SH-SY5Y (cell line): ENCODE data around the gene SPATA31D4.
"Not testable (repeated sequence)": the region's sequence is repeated elsewhere in the genome, so short reads cannot be mapped to it uniquely, and the experiment has no call there.

Experiments
- GATA2 ChIP-seq: IDR thresholded peaks from 2 replicates; pipeline ENCODE4 v1.6.1; 2011; ENCODE audit warnings: mild to moderate bottlenecking, low read depth, low read length
- GATA3 ChIP-seq: IDR thresholded peaks from 2 replicates; pipeline ENCODE4 v1.6.1; 2011; ENCODE audit warnings: low read depth, mild to moderate bottlenecking, low read length, moderate library complexity

SPATA31D4 gene

GRCh38 chr9:81915801-81916505 lies 12.3 kb upstream of the SPATA31D4 start:
- TF ChIP-seq GATA2 (no peak), GATA3 (no peak)

DNA sequence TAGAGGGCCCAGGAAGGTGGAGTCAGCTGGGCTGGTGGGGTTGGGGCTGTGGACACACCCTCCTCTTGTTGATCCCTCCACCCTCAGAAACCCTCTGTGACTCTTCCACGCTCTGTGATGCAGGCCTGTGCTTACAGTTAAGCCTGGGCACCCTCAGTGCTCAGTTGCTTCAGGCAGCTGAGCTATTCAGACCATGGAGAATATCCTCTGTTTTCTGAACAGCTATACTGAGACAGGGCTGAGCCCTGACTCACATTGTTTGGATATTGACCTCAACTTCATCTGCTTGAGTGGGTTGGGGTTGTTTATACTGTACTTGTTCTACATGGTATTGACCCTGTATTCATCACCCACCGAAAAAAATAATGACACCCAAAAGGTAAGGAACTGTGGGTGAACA lies 15.2 kb downstream of the SPATA31D4 start, which contains the start of gene SPATA31D3:
TSS of gene SPATA31D3 (plus strand) at position 108 of the 400 bp plus-strand sequence. CDS start at position 194, 86 bp downstream.
- TF ChIP-seq GATA2, GATA3: not testable (repeated sequence)

- TF ChIP-seq GATA3 (no peak), GATA2 (no peak)
These were observed 24.9 kb downstream of the SPATA31D4 start for GRCh38 chr9:81953096-81953495.

- TF ChIP-seq GATA3 (no peak), GATA2 (no peak)
These were observed 27.4 kb downstream of the SPATA31D4 start for GRCh38 chr9:81955625-81956024.

- no peak for TF ChIP-seq GATA3
- no peak for TF ChIP-seq GATA2
These were observed 36.3 kb downstream of the SPATA31D4 start for GRCh38 chr9:81964218-81965171.

- TF ChIP-seq GATA2: no peak
- no peak for TF ChIP-seq GATA3
These were observed 39.8 kb downstream of the SPATA31D4 start for GRCh38 chr9:81968026-81968425.

DNA sequence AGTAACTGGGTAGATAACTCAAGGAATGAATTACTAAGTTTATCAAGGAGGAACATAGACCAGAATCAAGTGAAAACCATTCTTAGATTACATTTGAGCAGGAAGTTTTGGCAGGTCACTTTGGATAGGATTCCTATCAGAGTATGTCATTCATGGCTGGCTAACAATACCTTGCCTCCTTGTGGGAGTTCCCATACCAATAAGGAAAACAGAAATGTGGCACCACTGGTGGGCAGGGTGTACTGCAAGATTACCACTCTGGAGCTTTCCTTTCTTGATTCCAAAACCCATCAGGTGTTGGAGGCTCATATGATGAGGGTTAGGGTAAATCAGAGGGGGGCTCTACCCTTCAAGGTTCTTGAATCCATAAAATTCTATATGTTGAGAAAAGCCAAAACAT lies 41.7 kb downstream of the SPATA31D4 start:
- no peak for TF ChIP-seq GATA3
- TF ChIP-seq GATA2: no peak

- TF ChIP-seq GATA2: no peak
- TF ChIP-seq GATA3: no peak
These were observed 43.5 kb downstream of the SPATA31D4 start for GRCh38 chr9:81971727-81972126.

DNA sequence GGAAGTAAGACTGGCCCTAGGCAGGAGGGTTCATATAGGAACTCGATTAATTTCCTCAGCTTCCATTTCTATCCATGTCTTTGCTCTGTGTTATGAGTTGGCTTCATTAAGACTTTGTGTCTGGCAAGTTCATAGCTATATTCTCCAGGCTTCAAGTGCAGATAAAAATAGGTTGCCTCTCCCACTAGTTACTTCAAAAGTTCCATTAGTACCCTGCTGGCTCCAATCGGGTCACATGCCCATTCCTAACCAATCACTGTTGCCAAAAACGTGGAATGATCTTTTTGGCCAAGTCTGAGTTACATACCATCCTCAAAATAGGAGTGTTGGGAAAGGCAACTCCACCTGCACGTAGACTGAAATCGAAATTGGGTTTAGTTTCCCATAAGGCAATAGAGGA lies 46.5 kb downstream of the SPATA31D4 start:
- no peak for TF ChIP-seq GATA3
- TF ChIP-seq GATA2: no peak

GRCh38 chr9:81976351-81976750 lies 48.1 kb downstream of the SPATA31D4 start:
- no peak for TF ChIP-seq GATA2
- no peak for TF ChIP-seq GATA3

DNA sequence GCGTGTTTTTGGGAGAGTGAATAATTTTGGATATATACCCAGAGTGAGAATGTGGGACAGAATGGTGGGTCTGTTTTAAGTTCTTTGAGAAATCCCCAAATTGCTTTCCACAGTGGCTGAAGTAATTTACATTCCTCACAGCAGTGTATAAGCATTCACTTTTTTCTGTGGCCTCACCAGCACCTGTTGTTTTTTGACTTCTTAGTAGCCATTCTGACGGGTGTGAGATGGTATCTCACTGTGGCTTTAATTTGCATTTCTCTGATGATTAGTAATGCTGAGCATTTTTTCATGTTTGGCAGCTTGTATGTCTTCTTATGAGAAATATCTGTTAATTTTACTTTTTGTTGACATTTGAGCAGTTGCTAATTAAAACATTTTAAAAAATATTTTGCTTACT lies 51.0 kb downstream of the SPATA31D4 start:
- TF ChIP-seq GATA2 (no peak), GATA3 (no peak)

GRCh38 chr9:81980568-81980967 lies 52.3 kb downstream of the SPATA31D4 start:
- TF ChIP-seq GATA2: no peak
- TF ChIP-seq GATA3: no peak

DNA sequence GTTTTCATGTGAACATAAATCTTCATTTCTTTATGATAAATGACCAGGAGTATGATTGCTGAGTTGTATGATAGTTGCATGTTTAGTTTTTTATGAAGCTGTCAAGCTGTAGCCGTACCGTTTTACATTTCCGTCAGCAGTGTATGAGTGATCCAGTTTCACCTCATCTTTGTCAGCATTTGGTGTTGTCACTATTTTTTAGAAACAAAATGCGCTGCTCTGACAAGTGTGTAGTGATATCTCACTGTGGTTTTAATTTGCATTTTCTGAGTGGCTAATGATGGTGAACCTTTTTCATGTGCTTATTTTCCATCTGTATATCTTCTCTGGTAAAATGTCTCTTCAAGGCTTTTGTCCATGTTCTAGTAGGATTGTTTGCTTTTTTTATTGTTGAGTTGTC lies 53.7 kb downstream of the SPATA31D4 start:
- TF ChIP-seq GATA2 (no peak), GATA3 (no peak)
